Measurements from ENCODE around the gene OPCML.

Gene OPCML

GRCh38 chr11:133227632-133228111 is 304.6 kb downstream of the OPCML start:
- no peak for TF ChIP-seq CTCF (IDR thresholded peaks at IDR 0.05; ENCODE audit: low read depth, low read length, missing control alignments)
- in situ Hi-C loops (cut with HindIII; ENCODE audit: low pct_ligation_motif_present, low sequenced_read_pairs) = no loop called here
- H3K27me3 ChIP-seq (replicated peaks) = no peaks in the 10 kb centered on the region

GRCh38 chr11:133224271-133224670 is 308.0 kb downstream of the OPCML start:
- H3K27ac ChIP-seq = no peak overlapping the region
- no peaks in the 10 kb centered on the region for H3K27me3 ChIP-seq (replicated peaks)
- no peak overlapping the region for H3K4me3 ChIP-seq (ENCODE audit: low read depth, low read length)
- DNase-seq = no peak
- in situ Hi-C loops (cut with HindIII; ENCODE audit: low pct_ligation_motif_present, low sequenced_read_pairs) = no loop called here
- H3K36me3 ChIP-seq (replicated peaks) = no peaks in the 10 kb centered on the region
- TF ChIP-seq CTCF (IDR thresholded peaks at IDR 0.05; ENCODE audit: low read depth, low read length, missing control alignments) = no peak

More at GRCh38 chr11:133227632-133228111, 304.6 kb downstream of the OPCML start:
- Histone ChIP-seq H3K36me3 (replicated peaks) (no peaks in the 10 kb centered on the region), H3K4me3 (ENCODE audit: low read depth, low read length) (no peak overlapping the region), H3K27ac (no peak overlapping the region)
- DNase-seq = no peak

GRCh38 chr11:133222425-133223330 is 309.6 kb downstream of the OPCML start:
- no peak for DNase-seq
- Histone ChIP-seq H3K27me3 (replicated peaks) (no peaks in the 10 kb centered on the region), H3K36me3 (replicated peaks) (no peaks in the 10 kb centered on the region), H3K27ac (no peak overlapping the region), H3K4me3 (ENCODE audit: low read depth, low read length) (no peak overlapping the region)
- no peak for TF ChIP-seq CTCF (IDR thresholded peaks at IDR 0.05; ENCODE audit: low read depth, low read length, missing control alignments)
- in situ Hi-C loops (cut with HindIII; ENCODE audit: low pct_ligation_motif_present, low sequenced_read_pairs) = no loop called here

GRCh38 chr11:133219543-133219942 is 312.8 kb downstream of the OPCML start:
- no peak for DNase-seq
- TF ChIP-seq CTCF (IDR thresholded peaks at IDR 0.05; ENCODE audit: low read depth, low read length, missing control alignments) = no peak
- Histone ChIP-seq H3K27me3 (replicated peaks) (no peaks in the 10 kb centered on the region), H3K27ac (no peak overlapping the region), H3K36me3 (replicated peaks) (no peaks in the 10 kb centered on the region), H3K4me3 (ENCODE audit: low read depth, low read length) (no peak overlapping the region)
- in situ Hi-C loops (cut with HindIII; ENCODE audit: low pct_ligation_motif_present, low sequenced_read_pairs) = no loop called here

GRCh38 chr11:133216813-133217212 is 315.5 kb downstream of the OPCML start:
- TF ChIP-seq CTCF (IDR thresholded peaks at IDR 0.05; ENCODE audit: low read depth, low read length, missing control alignments) = no peak
- H3K4me3 ChIP-seq (ENCODE audit: low read depth, low read length) = no peak overlapping the region
- no peak for DNase-seq
- H3K36me3 ChIP-seq (replicated peaks) = no peaks in the 10 kb centered on the region
- H3K27me3 ChIP-seq (replicated peaks) = no peaks in the 10 kb centered on the region
- in situ Hi-C loops (cut with HindIII; ENCODE audit: low pct_ligation_motif_present, low sequenced_read_pairs) = no loop called here
- H3K27ac ChIP-seq = no peak overlapping the region
